Panc1 (cell line): Measurements from ENCODE around the gene REX1BD. TPM values are rescaled to one million over a fixed set of nuclear protein-coding genes. Genes with fewer than 3 reads are reported as not detected.

Experiments
- ATAC-seq: fragments of 200-7000 bp; cut with Tn5 transposase; 2 replicates; pipeline ENCODE4 v1.9.1; 2020; ENCODE audit warnings: mild to moderate bottlenecking, moderate library complexity
- BruUV-seq: library from RNA; stranded (reverse); fragments of 400-500 nt; replicated peaks from 2 replicates; lab custom pipeline; 2021; lab: Mats Ljungman, UMichigan
- CTCF ChIA-PET: fragments of 300-600 bp; sonication (Branson Sonifier 250); formaldehyde crosslinking; loops from one replicate; lab custom pipeline; 2022; ENCODE audit warnings: antibody characterized with exemption; lab: Charles Lee
- POLR2A ChIA-PET: fragments of 300-600 bp; sonication (Branson Sonifier 250); formaldehyde crosslinking; loops from one replicate; lab custom pipeline; 2022; ENCODE audit warnings: antibody characterized with exemption; lab: Charles Lee
- DNase-seq: peaks from one replicate; pipeline ENCODE4 v3.0.0-alpha.2; 2010; ENCODE audit warnings: low read depth, low spot score
- H3K27ac ChIP-seq: 2 replicates; pipeline ENCODE4 v1.5.1; 2011; ENCODE audit warnings: mild to moderate bottlenecking, low read length, inconsistent platforms
- H3K27me3 ChIP-seq: fragments of 200-500 bp; sonication (Bioruptor generic); 2 replicates; pipeline ENCODE4 v1.6.0; 2014; ENCODE audit warnings: low read length, inconsistent platforms; ENCODE audit not compliant: control insufficient read depth, insufficient read depth
- H3K36me3 ChIP-seq: fragments of 200-500 bp; sonication (Bioruptor generic); 2 replicates; pipeline ENCODE4 v1.5.1; 2014; ENCODE audit warnings: inconsistent platforms, mild to moderate bottlenecking, low read length, moderate library complexity; ENCODE audit not compliant: control insufficient read depth, insufficient read depth
- H3K4me1 ChIP-seq: 2 replicates; pipeline ENCODE4 v1.5.1; 2011; ENCODE audit warnings: inconsistent platforms, mild to moderate bottlenecking, low read length, moderate library complexity; ENCODE audit not compliant: control insufficient read depth, insufficient read depth
- H3K4me3 ChIP-seq, 2 experiments: 2 replicates each; pipeline ENCODE4 v1.5.1; 2011 to 2012; ENCODE audit warnings: low read depth in 2 of 2, low read length in 2 of 2, mild to moderate bottlenecking in 2 of 2, inconsistent platforms in 1 of 2, moderate library complexity in 1 of 2
- H3K9me3 ChIP-seq: fragments of 200-500 bp; sonication (Bioruptor generic); 2 replicates; pipeline ENCODE4 v1.5.1; 2014; ENCODE audit warnings: low read depth, mild to moderate bottlenecking, inconsistent platforms, low read length, moderate library complexity; ENCODE audit not compliant: control insufficient read depth, insufficient read depth
- POLR2AphosphoS5 ChIP-seq: IDR thresholded peaks from 2 replicates; pipeline ENCODE4 v1.6.1; 2012; ENCODE audit warnings: mild to moderate bottlenecking, low read depth, low read length, moderate library complexity
- SIN3A ChIP-seq: IDR thresholded peaks from 2 replicates; pipeline ENCODE4 v1.6.1; 2012; ENCODE audit warnings: low read depth, mild to moderate bottlenecking, low read length, moderate library complexity, borderline replicate concordance; ENCODE audit not compliant: insufficient read depth
- TCF7L2 ChIP-seq: IDR thresholded peaks from 2 replicates; pipeline ENCODE4 v1.6.1; 2011; ENCODE audit warnings: mild to moderate bottlenecking, low read depth, low read length, inconsistent platforms
- in situ Hi-C: cut with HindIII; loops from 2 replicates; pipeline ENCODE4 v1.10.0; 2016; ENCODE audit warnings: low sequenced_read_pairs, low pct_unique_long_range_greater_than_20kb
- intact Hi-C: fragments of 100-400 bp; cut with micrococcal nuclease; formaldehyde crosslinking; loops from one replicate; pipeline ENCODE4 v1.10.0; 2022; ENCODE audit not compliant: unreplicated experiment
- total RNA-seq: library from RNA; stranded (reverse); gene quantifications from one replicate; pipeline ENCODE4 v1.2.1, GENCODE V29; 2021; ENCODE audit not compliant: unreplicated experiment
- TF ChIP-seq, protein P1 (sequence below): fragments of 450-650 bp; IDR thresholded peaks from 2 replicates; pipeline ENCODE4 v1.5.1; 2017; ENCODE audit warnings: mild to moderate bottlenecking
- TF ChIP-seq, protein P2 (sequence below), 2 experiments: IDR thresholded peaks; 2 replicates each; pipeline ENCODE4 v1.6.1; 2011 to 2012; ENCODE audit warnings: low read depth in 2 of 2, control low read depth in 1 of 2, low read length in 1 of 2, mild to moderate bottlenecking in 1 of 2, moderate library complexity in 1 of 2; ENCODE audit not compliant: insufficient read depth in 1 of 2

REX1BD gene
- total RNA-seq, 1 experiment from 2014 or later = 32.0 TPM

DNA sequence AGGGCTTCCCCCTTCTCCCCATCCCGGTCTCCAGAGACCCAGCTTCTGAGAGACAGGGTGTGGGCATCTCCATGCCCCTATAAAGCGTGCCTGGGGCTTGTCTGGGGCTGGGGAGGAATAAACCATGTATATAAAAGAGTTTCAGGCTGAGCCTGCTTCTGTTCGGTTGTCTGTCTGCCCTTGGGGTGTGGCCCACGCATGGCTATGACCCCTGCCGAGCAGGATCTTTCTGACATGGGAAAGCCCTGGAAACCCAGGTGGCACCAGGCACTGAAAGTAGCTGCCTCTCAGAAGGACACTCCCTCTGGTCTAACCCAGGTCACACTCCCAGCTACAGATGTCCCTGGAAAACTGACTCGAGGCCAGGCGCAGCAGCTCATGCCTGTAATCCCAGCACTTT is 32.3 kb downstream of the REX1BD start:
- no peak for TF ChIP-seq TCF7L2
- TF ChIP-seq, protein P1, sequence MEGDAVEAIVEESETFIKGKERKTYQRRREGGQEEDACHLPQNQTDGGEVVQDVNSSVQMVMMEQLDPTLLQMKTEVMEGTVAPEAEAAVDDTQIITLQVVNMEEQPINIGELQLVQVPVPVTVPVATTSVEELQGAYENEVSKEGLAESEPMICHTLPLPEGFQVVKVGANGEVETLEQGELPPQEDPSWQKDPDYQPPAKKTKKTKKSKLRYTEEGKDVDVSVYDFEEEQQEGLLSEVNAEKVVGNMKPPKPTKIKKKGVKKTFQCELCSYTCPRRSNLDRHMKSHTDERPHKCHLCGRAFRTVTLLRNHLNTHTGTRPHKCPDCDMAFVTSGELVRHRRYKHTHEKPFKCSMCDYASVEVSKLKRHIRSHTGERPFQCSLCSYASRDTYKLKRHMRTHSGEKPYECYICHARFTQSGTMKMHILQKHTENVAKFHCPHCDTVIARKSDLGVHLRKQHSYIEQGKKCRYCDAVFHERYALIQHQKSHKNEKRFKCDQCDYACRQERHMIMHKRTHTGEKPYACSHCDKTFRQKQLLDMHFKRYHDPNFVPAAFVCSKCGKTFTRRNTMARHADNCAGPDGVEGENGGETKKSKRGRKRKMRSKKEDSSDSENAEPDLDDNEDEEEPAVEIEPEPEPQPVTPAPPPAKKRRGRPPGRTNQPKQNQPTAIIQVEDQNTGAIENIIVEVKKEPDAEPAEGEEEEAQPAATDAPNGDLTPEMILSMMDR = no peak
- no peak for TF ChIP-seq POLR2AphosphoS5
- TF ChIP-seq, protein P2, sequence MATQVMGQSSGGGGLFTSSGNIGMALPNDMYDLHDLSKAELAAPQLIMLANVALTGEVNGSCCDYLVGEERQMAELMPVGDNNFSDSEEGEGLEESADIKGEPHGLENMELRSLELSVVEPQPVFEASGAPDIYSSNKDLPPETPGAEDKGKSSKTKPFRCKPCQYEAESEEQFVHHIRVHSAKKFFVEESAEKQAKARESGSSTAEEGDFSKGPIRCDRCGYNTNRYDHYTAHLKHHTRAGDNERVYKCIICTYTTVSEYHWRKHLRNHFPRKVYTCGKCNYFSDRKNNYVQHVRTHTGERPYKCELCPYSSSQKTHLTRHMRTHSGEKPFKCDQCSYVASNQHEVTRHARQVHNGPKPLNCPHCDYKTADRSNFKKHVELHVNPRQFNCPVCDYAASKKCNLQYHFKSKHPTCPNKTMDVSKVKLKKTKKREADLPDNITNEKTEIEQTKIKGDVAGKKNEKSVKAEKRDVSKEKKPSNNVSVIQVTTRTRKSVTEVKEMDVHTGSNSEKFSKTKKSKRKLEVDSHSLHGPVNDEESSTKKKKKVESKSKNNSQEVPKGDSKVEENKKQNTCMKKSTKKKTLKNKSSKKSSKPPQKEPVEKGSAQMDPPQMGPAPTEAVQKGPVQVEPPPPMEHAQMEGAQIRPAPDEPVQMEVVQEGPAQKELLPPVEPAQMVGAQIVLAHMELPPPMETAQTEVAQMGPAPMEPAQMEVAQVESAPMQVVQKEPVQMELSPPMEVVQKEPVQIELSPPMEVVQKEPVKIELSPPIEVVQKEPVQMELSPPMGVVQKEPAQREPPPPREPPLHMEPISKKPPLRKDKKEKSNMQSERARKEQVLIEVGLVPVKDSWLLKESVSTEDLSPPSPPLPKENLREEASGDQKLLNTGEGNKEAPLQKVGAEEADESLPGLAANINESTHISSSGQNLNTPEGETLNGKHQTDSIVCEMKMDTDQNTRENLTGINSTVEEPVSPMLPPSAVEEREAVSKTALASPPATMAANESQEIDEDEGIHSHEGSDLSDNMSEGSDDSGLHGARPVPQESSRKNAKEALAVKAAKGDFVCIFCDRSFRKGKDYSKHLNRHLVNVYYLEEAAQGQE (IDR thresholded peaks at IDR 0.05; ENCODE audit: insufficient read depth in 1 of 2, low read depth in 2 of 2, low read length in 1 of 2) = no peak
- TF ChIP-seq SIN3A = no peak
- intact Hi-C loops = no loop called here
- no peak for ATAC-seq
- BruUV-seq = no TSS peak
- POLR2A ChIA-PET = interaction anchor here (0.6 to 0.7 kb wide), 2 partner anchors 14 to 28 kb away, joined by 5 to 7 read pairs; no protein-coding TSS in a partner anchor
- H3K36me3 ChIP-seq = no peaks in the 10 kb centered on the region
- H3K27me3 ChIP-seq = no peaks in the 10 kb centered on the region
- H3K4me3 ChIP-seq = no peak overlapping the region
- H3K9me3 ChIP-seq = no peaks in the 10 kb centered on the region
- in situ Hi-C loops = no loop called here
- no peak overlapping the region for H3K27ac ChIP-seq
- CTCF ChIA-PET = no interaction called here
- DNase-seq = no peak
- no peaks in the 10 kb centered on the region for H3K4me1 ChIP-seq

DNA sequence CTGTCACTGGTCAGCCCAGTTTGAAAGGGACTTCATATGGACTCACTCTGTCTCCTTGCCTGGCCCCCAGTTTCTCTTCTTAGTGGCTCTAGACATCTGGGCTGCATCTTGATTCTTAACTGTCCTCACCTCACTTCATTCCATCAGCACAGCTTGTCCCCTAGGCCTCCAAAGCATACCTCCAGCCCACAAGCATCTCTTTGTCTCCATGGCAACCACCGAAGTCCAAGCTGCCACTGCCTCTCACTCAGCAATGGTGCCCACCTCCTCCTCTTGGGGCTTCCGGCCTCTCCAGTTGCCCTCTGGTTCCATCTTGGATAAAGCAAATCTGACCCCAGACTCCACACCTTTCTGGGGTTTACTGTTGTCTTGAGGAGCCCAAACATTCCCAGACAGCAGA is 38.3 kb downstream of the REX1BD start:
- TF ChIP-seq, protein P1 = no peak
- TF ChIP-seq, protein P2 (IDR thresholded peaks at IDR 0.05; ENCODE audit: insufficient read depth in 1 of 2, low read depth in 2 of 2, low read length in 1 of 2) = no peak
- no peak for TF ChIP-seq POLR2AphosphoS5
- TF ChIP-seq SIN3A = no peak
- no peak for TF ChIP-seq TCF7L2
- intact Hi-C loops (no loop called here), in situ Hi-C loops (no loop called here)
- DNase-seq = no peak
- Histone ChIP-seq H3K36me3 (no peaks in the 10 kb centered on the region), H3K4me1 (no peaks in the 10 kb centered on the region), H3K9me3 (no peaks in the 10 kb centered on the region), H3K27ac (no peak overlapping the region), H3K27me3 (no peaks in the 10 kb centered on the region), H3K4me3 (no peak overlapping the region)
- no TSS peak for BruUV-seq
- ATAC-seq = no peak
- ChIA-PET POLR2A (no interaction called here), CTCF (no interaction called here)
